ENCODE results near the gene GOPC. TPM values are rescaled to one million over a fixed set of nuclear protein-coding genes. Genes with fewer than 3 reads are reported as not detected.
"Not testable (repeated sequence)": the region's sequence is repeated elsewhere in the genome, so short reads cannot be mapped to it uniquely, and the experiment has no call there.

The GOPC gene
- total RNA-seq, result 10 to 100 TPM; 20.8 to 24.7 TPM

DNA sequence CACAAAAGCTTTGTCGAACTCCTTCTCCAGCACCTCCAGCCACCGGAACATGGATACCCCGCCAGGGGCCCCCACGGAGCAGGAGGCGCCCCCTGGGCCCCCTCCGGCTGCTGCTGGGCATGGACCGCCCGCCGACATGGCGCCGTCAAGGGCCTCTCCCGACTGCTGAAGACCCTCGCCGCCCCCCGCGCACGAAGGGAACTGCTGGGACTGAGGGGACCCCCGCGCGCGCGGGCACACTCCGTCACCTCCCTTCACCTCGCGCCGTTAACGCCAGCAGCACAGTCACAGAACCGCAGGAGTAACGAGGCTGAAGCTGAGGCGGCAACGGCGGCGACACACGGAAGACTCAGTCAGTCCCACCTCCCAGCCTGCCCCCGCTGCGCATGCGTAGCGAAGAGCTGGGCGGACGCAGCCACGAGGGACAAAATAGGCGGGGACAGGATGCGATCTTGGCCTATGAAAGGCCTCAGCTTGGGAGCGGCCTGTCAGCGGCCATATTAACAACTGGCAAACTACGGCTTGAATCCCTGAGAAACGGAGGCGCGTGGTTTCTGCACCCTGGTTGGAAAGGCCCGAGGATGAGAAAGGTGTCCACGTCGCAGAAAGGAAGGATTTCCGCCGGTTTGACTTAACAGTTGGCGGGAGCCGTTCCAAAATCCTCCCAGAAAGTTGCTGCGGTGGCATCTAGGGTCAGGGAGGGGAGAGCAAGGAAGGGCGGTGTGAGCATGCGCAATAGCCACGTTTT, at the start of gene GOPC:
Gene GOPC (minus strand): TSS at position 361 of the 748 bp plus-strand sequence. CDS start 223 bp downstream, at position 138.
- Histone ChIP-seq H3K4me1 (peaks cover 0 to 29% of the 10 kb centered on the region in 2 donors), H3K4me3 (peak within 1 kb of the TSS; percentile 81 to 82), H3K27ac (peak within 1 kb of the TSS; percentile 90 to 93), H3K27me3 (no peaks in the 10 kb centered on the region), H3K36me3 (no peaks in the 10 kb centered on the region), H3K9me3 (no peaks in the 10 kb centered on the region)
- TF ChIP-seq, protein P1, sequence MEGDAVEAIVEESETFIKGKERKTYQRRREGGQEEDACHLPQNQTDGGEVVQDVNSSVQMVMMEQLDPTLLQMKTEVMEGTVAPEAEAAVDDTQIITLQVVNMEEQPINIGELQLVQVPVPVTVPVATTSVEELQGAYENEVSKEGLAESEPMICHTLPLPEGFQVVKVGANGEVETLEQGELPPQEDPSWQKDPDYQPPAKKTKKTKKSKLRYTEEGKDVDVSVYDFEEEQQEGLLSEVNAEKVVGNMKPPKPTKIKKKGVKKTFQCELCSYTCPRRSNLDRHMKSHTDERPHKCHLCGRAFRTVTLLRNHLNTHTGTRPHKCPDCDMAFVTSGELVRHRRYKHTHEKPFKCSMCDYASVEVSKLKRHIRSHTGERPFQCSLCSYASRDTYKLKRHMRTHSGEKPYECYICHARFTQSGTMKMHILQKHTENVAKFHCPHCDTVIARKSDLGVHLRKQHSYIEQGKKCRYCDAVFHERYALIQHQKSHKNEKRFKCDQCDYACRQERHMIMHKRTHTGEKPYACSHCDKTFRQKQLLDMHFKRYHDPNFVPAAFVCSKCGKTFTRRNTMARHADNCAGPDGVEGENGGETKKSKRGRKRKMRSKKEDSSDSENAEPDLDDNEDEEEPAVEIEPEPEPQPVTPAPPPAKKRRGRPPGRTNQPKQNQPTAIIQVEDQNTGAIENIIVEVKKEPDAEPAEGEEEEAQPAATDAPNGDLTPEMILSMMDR (IDR thresholded peaks at IDR 0.05), result peak in 1 of 2 donors; percentile 31
- DNase-seq (ENCODE audit: low spot score), result peak; percentile 97

DNA sequence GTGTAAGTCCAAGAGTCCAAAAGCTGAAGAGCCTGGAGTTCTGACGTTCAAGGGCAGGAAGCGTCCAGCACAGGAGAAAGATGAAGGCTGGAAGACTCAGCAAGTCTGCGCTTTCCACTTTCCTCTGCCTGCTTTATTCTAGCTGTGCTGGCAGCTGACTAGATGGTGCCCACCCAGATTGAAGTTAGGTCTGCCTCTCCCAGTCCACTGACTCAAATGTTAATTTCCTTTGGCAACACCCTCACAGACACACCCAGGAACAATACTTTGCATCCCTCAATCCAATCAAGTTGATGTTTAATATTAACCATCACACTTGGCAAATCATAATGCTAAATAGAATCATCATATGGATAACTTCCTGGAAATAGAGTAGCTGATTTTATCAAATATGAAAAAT, 49.7 kb upstream of the GOPC start:
- not testable (repeated sequence) for DNase-seq (ENCODE audit: low spot score); H3K9me3 ChIP-seq; H3K27ac ChIP-seq; H3K36me3 ChIP-seq; H3K4me3 ChIP-seq; H3K4me1 ChIP-seq; H3K27me3 ChIP-seq

DNA sequence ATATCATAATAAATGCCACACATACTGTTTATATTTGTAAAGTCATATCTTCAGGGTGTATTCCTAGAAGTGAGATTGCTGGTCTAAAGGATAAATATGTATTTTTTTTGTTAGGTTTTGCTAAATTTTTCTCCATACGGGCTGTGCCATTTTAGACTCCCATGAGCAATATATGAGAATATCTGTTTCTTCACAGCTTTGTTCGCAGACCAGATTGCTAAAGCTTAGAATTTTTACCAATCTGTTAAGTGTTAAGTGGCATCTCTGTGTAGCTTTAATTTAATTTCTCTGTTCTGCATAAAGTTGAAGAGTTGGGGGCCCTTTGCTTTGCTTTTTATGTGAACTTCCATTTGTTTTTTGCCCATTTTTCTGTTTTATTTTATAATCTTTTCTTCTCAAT, 40.7 kb upstream of the GOPC start:
- TF ChIP-seq, protein P1 (IDR thresholded peaks at IDR 0.05), result no peak
- Histone ChIP-seq H3K36me3 (no peaks in the 10 kb centered on the region), H3K9me3 (peaks cover 0 to 5% of the 10 kb centered on the region in 2 donors), H3K27ac (no peak overlapping the region), H3K4me3 (no peak overlapping the region), H3K27me3 (no peaks in the 10 kb centered on the region), H3K4me1 (no peaks in the 10 kb centered on the region)
- no peak for DNase-seq (ENCODE audit: low spot score)

- Histone ChIP-seq H3K27ac (no peak overlapping the region), H3K4me1 (no peaks in the 10 kb centered on the region), H3K36me3 (no peaks in the 10 kb centered on the region), H3K27me3 (no peaks in the 10 kb centered on the region), H3K9me3 (peaks cover 0 to 5% of the 10 kb centered on the region in 2 donors), H3K4me3 (no peak overlapping the region)
- DNase-seq (ENCODE audit: low spot score), result no peak
- TF ChIP-seq, protein P1 (IDR thresholded peaks at IDR 0.05), result no peak
Measured at GRCh38 chr6:117637770-117638169, 35.5 kb upstream of the GOPC start.

DNA sequence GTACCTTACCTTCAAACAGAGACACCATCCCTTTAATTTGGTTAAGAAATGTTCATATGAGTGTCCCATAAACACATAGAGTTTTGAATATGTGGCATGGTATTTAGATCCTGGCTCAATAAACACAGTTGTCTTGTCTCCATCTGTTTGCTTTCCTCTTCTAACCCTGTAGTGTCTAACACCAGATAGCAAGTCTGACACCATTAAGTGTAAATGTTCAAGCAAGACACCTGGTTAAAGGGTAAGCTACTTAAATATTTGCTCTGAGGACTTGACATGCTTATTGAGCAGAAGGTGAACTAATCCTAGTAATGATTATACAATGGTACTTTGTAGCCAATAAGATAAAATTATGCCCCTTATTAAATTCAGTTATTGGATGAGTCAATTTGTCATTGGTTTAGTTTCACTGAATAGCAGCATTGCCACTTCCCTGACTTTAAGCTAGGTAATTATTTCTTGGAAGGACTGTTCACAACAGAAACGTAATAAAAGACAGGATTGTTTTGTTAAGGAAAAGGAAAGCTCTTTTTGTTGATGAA, 26.9 kb upstream of the GOPC start:
- H3K4me3 ChIP-seq, result no peak overlapping the region
- no peak for DNase-seq (ENCODE audit: low spot score)
- H3K9me3 ChIP-seq, result peaks cover 0 to 26% of the 10 kb centered on the region in 2 donors
- no peaks in the 10 kb centered on the region for H3K36me3 ChIP-seq
- TF ChIP-seq, protein P1 (IDR thresholded peaks at IDR 0.05), result no peak
- H3K27me3 ChIP-seq, result no peaks in the 10 kb centered on the region
- H3K27ac ChIP-seq, result no peak overlapping the region
- H3K4me1 ChIP-seq, result no peaks in the 10 kb centered on the region

- Histone ChIP-seq H3K4me3 (no peak overlapping the region), H3K36me3 (no peaks in the 10 kb centered on the region), H3K4me1 (no peaks in the 10 kb centered on the region), H3K9me3 (peaks cover 0 to 26% of the 10 kb centered on the region in 2 donors), H3K27me3 (no peaks in the 10 kb centered on the region), H3K27ac (no peak overlapping the region)
- TF ChIP-seq, protein P1 (IDR thresholded peaks at IDR 0.05), result no peak
- no peak for DNase-seq (ENCODE audit: low spot score)
Measured at GRCh38 chr6:117627533-117627932, 25.2 kb upstream of the GOPC start.

Data from right atrium auricular region (tissue), 2 donors.